GM12878 (cell line): ENCODE results near the gene CEP126. TPM values are rescaled to one million over a fixed set of nuclear protein-coding genes. Genes with fewer than 3 reads are reported as not detected.
A peak's percentile ranks its signal among the peaks of the same experiment; 100 is the strongest.

Experiments
- ATAC-seq: fragments of 200-7000 bp; cut with Tn5 transposase; 3 replicates; pipeline ENCODE4 v1.9.1; 2020; ENCODE audit warnings: mild to moderate bottlenecking, moderate library complexity
- BruUV-seq: library from RNA; stranded (reverse); fragments of 400-500 nt; replicated peaks from 2 replicates; lab custom pipeline; 2021; lab: Mats Ljungman, UMichigan
- CTCF ChIA-PET: fragments of 300-600 bp; sonication (Branson Sonifier 250); formaldehyde crosslinking; extraction: SDS; loops from one replicate; lab custom pipeline; 2021; ENCODE audit warnings: inconsistent platforms; lab: Yijun Ruan, JAX
- POLR2A ChIA-PET: fragments of 350-600 bp; formaldehyde crosslinking; extraction: SDS; loops from one replicate; lab custom pipeline; 2021; ENCODE audit warnings: inconsistent platforms; lab: Charles Lee
- RAD21 ChIA-PET: fragments of 300-600 bp; sonication (Branson Sonifier 250); formaldehyde crosslinking; loops from one replicate; lab custom pipeline; 2023; ENCODE audit warnings: antibody characterized with exemption; ENCODE audit not compliant: unreplicated experiment; lab: Charles Lee
- SMC1A ChIA-PET: fragments of 300-600 bp; sonication (Branson Sonifier 250); formaldehyde crosslinking; loops from one replicate; lab custom pipeline; 2023; ENCODE audit not compliant: unreplicated experiment, uncharacterized antibody; lab: Charles Lee
- DNase-seq: peaks from one replicate; pipeline ENCODE4 v3.0.0-alpha.2; 2011; ENCODE audit warnings: low read depth, low spot score
- FAIRE-seq: peaks from 3 replicates; lab custom pipeline; 2011; peaks lifted over from hg19 to GRCh38; lab: Jason Lieb, UNC
- H2AFZ ChIP-seq: 2 replicates; pipeline ENCODE4 v1.6.0; 2011; ENCODE audit warnings: low read depth, low read length, control low read depth; ENCODE audit not compliant: control insufficient read depth
- H3K27ac ChIP-seq: 2 replicates; pipeline ENCODE4 v1.5.1; 2011; ENCODE audit warnings: control low read depth; ENCODE audit not compliant: control insufficient read depth, insufficient read depth
- H3K27me3 ChIP-seq, 2 experiments: replicated peaks in 1 of 2; 2 replicates each; pipeline versions ENCODE4 v1.6.0 to v1.6.1; 2011; ENCODE audit warnings: low read length in 1 of 2; ENCODE audit not compliant: control insufficient read depth in 2 of 2, insufficient read depth in 2 of 2
- H3K36me3 ChIP-seq, 2 experiments: 2 replicates each; pipeline ENCODE4 v1.5.1; 2011; ENCODE audit warnings: low read length in 1 of 2; ENCODE audit not compliant: control insufficient read depth in 2 of 2, insufficient read depth in 2 of 2
- H3K4me1 ChIP-seq: 2 replicates; pipeline ENCODE4 v1.6.1; 2011; ENCODE audit warnings: mild to moderate bottlenecking, low read length, moderate library complexity, mixed read lengths; ENCODE audit not compliant: control insufficient read depth, insufficient read depth
- H3K4me2 ChIP-seq: 2 replicates; pipeline ENCODE4 v1.6.0; 2011; ENCODE audit warnings: control low read depth; ENCODE audit not compliant: control insufficient read depth, insufficient read depth
- H3K4me3 ChIP-seq: fragments of 200-600 bp; sonication (generic); 2 replicates; pipeline ENCODE4 v1.5.1; 2016
- H3K79me2 ChIP-seq: 2 replicates; pipeline ENCODE4 v1.6.0; 2011; ENCODE audit warnings: low read length; ENCODE audit not compliant: control insufficient read depth, insufficient read depth
- H3K9ac ChIP-seq: 2 replicates; pipeline ENCODE4 v1.8.0; 2011; ENCODE audit warnings: low read length, control low read depth, mixed read lengths; ENCODE audit not compliant: control insufficient read depth, insufficient read depth
- H3K9me3 ChIP-seq: replicated peaks from 3 replicates; pipeline ENCODE4 v1.5.1; 2011; ENCODE audit warnings: mild to moderate bottlenecking, low read length; ENCODE audit not compliant: control insufficient read depth, insufficient read depth
- H4K20me1 ChIP-seq: 2 replicates; pipeline ENCODE4 v1.6.0; 2011; ENCODE audit not compliant: control insufficient read depth, insufficient read depth
- CHD4 ChIP-seq: fragments of 200-600 bp; sonication (generic); IDR thresholded peaks from 2 replicates; pipeline ENCODE4 v1.6.1; 2016; ENCODE audit warnings: mild to moderate bottlenecking
- CTCF ChIP-seq, 3 experiments: IDR thresholded peaks in 2 of 3; conservative IDR thresholded peaks in 1 of 3; 2 replicates each; pipeline ENCODE4 v1.5.1; 2011; ENCODE audit warnings: low read depth in 3 of 3, low read length in 3 of 3, mild to moderate bottlenecking in 3 of 3, control low read depth in 2 of 3, moderate library complexity in 2 of 3, inconsistent platforms in 1 of 3, mixed read lengths in 1 of 3; ENCODE audit not compliant: control insufficient read depth in 2 of 3, insufficient read depth in 1 of 3; ENCODE audit errors: extremely low read depth in 1 of 3
- FOS ChIP-seq: IDR thresholded peaks from 3 replicates; pipeline ENCODE4 v1.6.1; 2011; ENCODE audit warnings: borderline replicate concordance; ENCODE audit not compliant: insufficient read length; ENCODE audit errors: extremely low read depth
- HDAC6 ChIP-seq: fragments of 200-600 bp; sonication (generic); IDR thresholded peaks from one replicate; pipeline ENCODE4 v1.8.0; 2017; ENCODE audit warnings: antibody characterized with exemption; ENCODE audit not compliant: unreplicated experiment
- MEF2B ChIP-seq: fragments of 450-650 bp; IDR thresholded peaks from 2 replicates; pipeline ENCODE4 v1.6.1; 2018; ENCODE audit warnings: mild to moderate bottlenecking, moderate library complexity; ENCODE audit not compliant: partially characterized antibody, poor library complexity, severe bottlenecking
- NFYB ChIP-seq: IDR thresholded peaks from 2 replicates; pipeline ENCODE4 v1.6.1; 2011; ENCODE audit warnings: low read depth, mild to moderate bottlenecking, low read length, improper control_type of control experiment, moderate library complexity; ENCODE audit not compliant: insufficient read depth
- POLR2A ChIP-seq: IDR thresholded peaks from 2 replicates; pipeline ENCODE4 v1.6.1; 2011; ENCODE audit warnings: low read depth, mild to moderate bottlenecking, low read length
- SMC3 ChIP-seq: IDR thresholded peaks from 2 replicates; pipeline ENCODE4 v1.6.1; 2011; ENCODE audit warnings: low read length, improper control_type of control experiment, borderline replicate concordance
- STAT1 ChIP-seq: fragments of 450-650 bp; conservative IDR thresholded peaks from 2 replicates; pipeline ENCODE4 v1.6.1; 2014; ENCODE audit warnings: antibody characterized with exemption, mild to moderate bottlenecking
- SUZ12 ChIP-seq: fragments of 200-600 bp; sonication (generic); IDR thresholded peaks from one replicate; pipeline ENCODE4 v1.6.1; 2018; ENCODE audit warnings: antibody characterized with exemption, mild to moderate bottlenecking; ENCODE audit not compliant: unreplicated experiment
- TCF3 ChIP-seq: IDR thresholded peaks from 2 replicates; pipeline ENCODE4 v1.6.1; 2012; ENCODE audit warnings: low read depth, mild to moderate bottlenecking, low read length, borderline replicate concordance; ENCODE audit not compliant: insufficient read depth
- YY1 ChIP-seq: IDR thresholded peaks from 2 replicates; pipeline ENCODE4 v1.6.1; 2011; ENCODE audit warnings: low read depth, mild to moderate bottlenecking, low read length
- ZNF217 ChIP-seq: fragments of 450-650 bp; IDR thresholded peaks from 2 replicates; pipeline ENCODE4 v1.6.1; 2017; ENCODE audit warnings: antibody characterized with exemption, mild to moderate bottlenecking
- ZNF24 ChIP-seq: fragments of 450-650 bp; IDR thresholded peaks from 2 replicates; pipeline ENCODE4 v1.6.1; 2017; ENCODE audit warnings: antibody characterized with exemption, mild to moderate bottlenecking
- WGBS: methylation state at CpG from one replicate; pipeline ENCODE4 v1.1.6; 2016; ENCODE audit warnings: low lambda C conversion rate; ENCODE audit not compliant: insufficient replicate concordance, insufficient coverage; ENCODE audit errors: missing lambda C conversion rate; 5-methylcytosine and 5-hydroxymethylcytosine counted together
- in situ Hi-C: fragments of 300-500 bp; cut with MboI; formaldehyde crosslinking; loops from 9 replicates; pipeline ENCODE4 v1.14.3; 2018; ENCODE audit warnings: mixed read lengths
- intact Hi-C: fragments of 100-400 bp; cut with micrococcal nuclease; formaldehyde crosslinking; loops from one replicate; pipeline ENCODE4 v1.14.2; 2022; ENCODE audit not compliant: unreplicated experiment
- polyA plus RNA-seq, 11 experiments: library from polyadenylated mRNA; depleted of rRNA in 4 of 11; unstranded in 6 of 11; stranded (reverse) in 5 of 11; fragments of >200 nt; fragmentation: Nextera tagmentation in 4 of 11; fragmentation: Illumina TruSeq in 1 of 11; extraction: Ambion mirVana in 4 of 11; extraction: Trizol in 1 of 11; gene quantifications; 1 replicate in 1 of 11; 2 replicates in 10 of 11; pipeline versions ENCODE4 v1.2.1 to v1.2.3, GENCODE V29; 2011 to 2016; ENCODE audit warnings: inconsistent platforms in 2 of 11, missing spikeins in 2 of 11, low read depth in 1 of 11
- total RNA-seq, 4 experiments: library from RNA; depleted of rRNA in 3 of 4; stranded (reverse); fragments of >200 nt in 3 of 4; fragmentation: Illumina TruSeq in 1 of 4; extraction: Trizol in 1 of 4; gene quantifications; 2 replicates each; pipeline versions ENCODE4 v1.2.1 to v1.2.3, GENCODE V29; 2013 to 2021
- TF ChIP-seq, protein P1 (sequence below): fragments of 450-650 bp; IDR thresholded peaks from 2 replicates; pipeline ENCODE4 v1.6.1; 2017; ENCODE audit warnings: low read depth, mild to moderate bottlenecking, moderate library complexity
- TF ChIP-seq, protein P2 (sequence below): IDR thresholded peaks from 2 replicates; pipeline ENCODE4 v1.6.1; 2012; ENCODE audit warnings: low read depth, low read length, improper control_type of control experiment
- TF ChIP-seq, protein P3 (sequence below): IDR thresholded peaks from 2 replicates; pipeline ENCODE4 v1.6.1; 2012; ENCODE audit warnings: low read length, inconsistent platforms
- TF ChIP-seq, protein P4 (sequence below): IDR thresholded peaks from 2 replicates; pipeline ENCODE4 v1.6.1; 2011; ENCODE audit warnings: low read depth, low read length, improper control_type of control experiment, borderline replicate concordance

CEP126 gene
- total and polyA plus RNA-seq, 10 of the 15 experiments (the other 5 are each of a cell fraction or from before 2014, with no cell fraction given): 0.01 TPM; not detected in 8

DNA sequence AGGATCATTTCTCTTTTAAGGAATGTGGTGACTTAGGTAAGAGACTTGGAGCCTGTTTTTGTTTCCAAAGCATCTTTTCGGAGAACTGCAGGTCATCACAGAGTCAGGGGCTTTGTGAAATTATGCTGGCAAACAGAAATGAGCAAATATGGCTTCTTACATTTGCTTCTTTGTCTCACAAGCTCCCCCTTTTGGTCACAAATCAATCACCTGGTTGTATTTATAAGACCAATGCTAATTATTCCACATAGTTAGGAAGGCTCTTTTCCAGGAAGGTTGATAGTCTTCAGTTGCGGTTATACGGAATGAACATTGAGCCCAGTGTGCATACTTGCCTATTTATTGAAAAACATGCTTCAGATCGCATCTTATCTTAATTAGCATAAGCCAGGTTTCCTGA lies 34.6 kb upstream of the CEP126 start (continued):
- peak; percentile 33 to 51 (median 36); a peak in 3 of 6 replicates for TF ChIP-seq CTCF (IDR thresholded peaks at IDR 0.05 in 2 of 3, conservative IDR thresholded peaks at IDR 0.05 in 1 of 3; ENCODE audit: control insufficient read depth in 2 of 3, extremely low read depth in 1 of 3, insufficient read depth in 1 of 3, low read depth in 3 of 3, low read length in 3 of 3)
- no peak for TF ChIP-seq ZNF24
- no peak for TF ChIP-seq FOS
- TF ChIP-seq STAT1: no peak
- TF ChIP-seq NFYB: no peak
- TF ChIP-seq, protein P1, sequence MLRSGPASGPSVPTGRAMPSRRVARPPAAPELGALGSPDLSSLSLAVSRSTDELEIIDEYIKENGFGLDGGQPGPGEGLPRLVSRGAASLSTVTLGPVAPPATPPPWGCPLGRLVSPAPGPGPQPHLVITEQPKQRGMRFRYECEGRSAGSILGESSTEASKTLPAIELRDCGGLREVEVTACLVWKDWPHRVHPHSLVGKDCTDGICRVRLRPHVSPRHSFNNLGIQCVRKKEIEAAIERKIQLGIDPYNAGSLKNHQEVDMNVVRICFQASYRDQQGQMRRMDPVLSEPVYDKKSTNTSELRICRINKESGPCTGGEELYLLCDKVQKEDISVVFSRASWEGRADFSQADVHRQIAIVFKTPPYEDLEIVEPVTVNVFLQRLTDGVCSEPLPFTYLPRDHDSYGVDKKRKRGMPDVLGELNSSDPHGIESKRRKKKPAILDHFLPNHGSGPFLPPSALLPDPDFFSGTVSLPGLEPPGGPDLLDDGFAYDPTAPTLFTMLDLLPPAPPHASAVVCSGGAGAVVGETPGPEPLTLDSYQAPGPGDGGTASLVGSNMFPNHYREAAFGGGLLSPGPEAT: no peak
- TF ChIP-seq YY1: peak; percentile 42; the same call in 1 of the 2 replicates
- TF ChIP-seq MEF2B: no peak
- TF ChIP-seq, all 136 proteins: peak for 2

- SMC1A ChIA-PET: no interaction called here
- no peaks in the 10 kb centered on the region for H3K27me3 ChIP-seq
- in situ Hi-C loops (no loop called here), intact Hi-C loops (no loop called here)
- H3K36me3 ChIP-seq: no peaks in the 10 kb centered on the region
- H3K4me2 ChIP-seq: no peak overlapping the region
- H3K9ac ChIP-seq: no peak overlapping the region
- RAD21 ChIA-PET: no interaction called here
- FAIRE-seq (no peak), ATAC-seq (no peak), DNase-seq (no peak)
- CTCF ChIA-PET: interaction anchor here (2.1 kb wide), 1 partner anchor 21 kb away, joined by 5 read pairs; no protein-coding TSS in a partner anchor
- no peaks in the 10 kb centered on the region for H3K9me3 ChIP-seq
- WGBS: 48% methylated on average over 2 of the region's 2 CpGs
- no peak overlapping the region for H3K4me3 ChIP-seq
- no peak overlapping the region for H3K27ac ChIP-seq
- no TSS peak for BruUV-seq
- no peaks in the 10 kb centered on the region for H3K79me2 ChIP-seq
- H4K20me1 ChIP-seq: no peaks in the 10 kb centered on the region
- no peaks in the 10 kb centered on the region for H3K4me1 ChIP-seq
- no peak overlapping the region for H2AFZ ChIP-seq
- POLR2A ChIA-PET: no interaction called here
- TF ChIP-seq, protein P2, sequence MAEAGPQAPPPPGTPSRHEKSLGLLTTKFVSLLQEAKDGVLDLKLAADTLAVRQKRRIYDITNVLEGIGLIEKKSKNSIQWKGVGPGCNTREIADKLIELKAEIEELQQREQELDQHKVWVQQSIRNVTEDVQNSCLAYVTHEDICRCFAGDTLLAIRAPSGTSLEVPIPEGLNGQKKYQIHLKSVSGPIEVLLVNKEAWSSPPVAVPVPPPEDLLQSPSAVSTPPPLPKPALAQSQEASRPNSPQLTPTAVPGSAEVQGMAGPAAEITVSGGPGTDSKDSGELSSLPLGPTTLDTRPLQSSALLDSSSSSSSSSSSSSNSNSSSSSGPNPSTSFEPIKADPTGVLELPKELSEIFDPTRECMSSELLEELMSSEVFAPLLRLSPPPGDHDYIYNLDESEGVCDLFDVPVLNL: no peak
- TF ChIP-seq POLR2A (no peak), ZNF217 (no peak), SUZ12 (no peak), TCF3 (no peak), SMC3 (no peak), CHD4 (no peak), HDAC6 (no peak)
- TF ChIP-seq, protein P3, sequence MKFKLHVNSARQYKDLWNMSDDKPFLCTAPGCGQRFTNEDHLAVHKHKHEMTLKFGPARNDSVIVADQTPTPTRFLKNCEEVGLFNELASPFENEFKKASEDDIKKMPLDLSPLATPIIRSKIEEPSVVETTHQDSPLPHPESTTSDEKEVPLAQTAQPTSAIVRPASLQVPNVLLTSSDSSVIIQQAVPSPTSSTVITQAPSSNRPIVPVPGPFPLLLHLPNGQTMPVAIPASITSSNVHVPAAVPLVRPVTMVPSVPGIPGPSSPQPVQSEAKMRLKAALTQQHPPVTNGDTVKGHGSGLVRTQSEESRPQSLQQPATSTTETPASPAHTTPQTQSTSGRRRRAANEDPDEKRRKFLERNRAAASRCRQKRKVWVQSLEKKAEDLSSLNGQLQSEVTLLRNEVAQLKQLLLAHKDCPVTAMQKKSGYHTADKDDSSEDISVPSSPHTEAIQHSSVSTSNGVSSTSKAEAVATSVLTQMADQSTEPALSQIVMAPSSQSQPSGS: no peak
- TF ChIP-seq, protein P4, sequence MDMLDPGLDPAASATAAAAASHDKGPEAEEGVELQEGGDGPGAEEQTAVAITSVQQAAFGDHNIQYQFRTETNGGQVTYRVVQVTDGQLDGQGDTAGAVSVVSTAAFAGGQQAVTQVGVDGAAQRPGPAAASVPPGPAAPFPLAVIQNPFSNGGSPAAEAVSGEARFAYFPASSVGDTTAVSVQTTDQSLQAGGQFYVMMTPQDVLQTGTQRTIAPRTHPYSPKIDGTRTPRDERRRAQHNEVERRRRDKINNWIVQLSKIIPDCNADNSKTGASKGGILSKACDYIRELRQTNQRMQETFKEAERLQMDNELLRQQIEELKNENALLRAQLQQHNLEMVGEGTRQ: no peak
Measured at GRCh38 chr11:101881586-101881985, 33.2 kb upstream of the CEP126 start.
